AG08395 (cell line): ENCODE results near the gene GRIFIN.
A peak's percentile ranks its signal among the peaks of the same experiment; 100 is the strongest.

Experiments
- DNase-seq: peaks from one replicate; pipeline ENCODE4 v3.0.0; 2012; ENCODE audit warnings: mixed read lengths, low spot score

GRIFIN gene

GRCh38 chr7:2512713-2513112, 36.5 kb upstream of the GRIFIN start:
- no peak for DNase-seq

- peak; percentile 59 for DNase-seq
Measured at GRCh38 chr7:2512179-2512661, 36.0 kb upstream of the GRIFIN start.

GRCh38 chr7:2511769-2512168, 35.6 kb upstream of the GRIFIN start:
- no peak for DNase-seq

- DNase-seq, result no peak
Measured at GRCh38 chr7:2510909-2511768, 34.9 kb upstream of the GRIFIN start.

DNA sequence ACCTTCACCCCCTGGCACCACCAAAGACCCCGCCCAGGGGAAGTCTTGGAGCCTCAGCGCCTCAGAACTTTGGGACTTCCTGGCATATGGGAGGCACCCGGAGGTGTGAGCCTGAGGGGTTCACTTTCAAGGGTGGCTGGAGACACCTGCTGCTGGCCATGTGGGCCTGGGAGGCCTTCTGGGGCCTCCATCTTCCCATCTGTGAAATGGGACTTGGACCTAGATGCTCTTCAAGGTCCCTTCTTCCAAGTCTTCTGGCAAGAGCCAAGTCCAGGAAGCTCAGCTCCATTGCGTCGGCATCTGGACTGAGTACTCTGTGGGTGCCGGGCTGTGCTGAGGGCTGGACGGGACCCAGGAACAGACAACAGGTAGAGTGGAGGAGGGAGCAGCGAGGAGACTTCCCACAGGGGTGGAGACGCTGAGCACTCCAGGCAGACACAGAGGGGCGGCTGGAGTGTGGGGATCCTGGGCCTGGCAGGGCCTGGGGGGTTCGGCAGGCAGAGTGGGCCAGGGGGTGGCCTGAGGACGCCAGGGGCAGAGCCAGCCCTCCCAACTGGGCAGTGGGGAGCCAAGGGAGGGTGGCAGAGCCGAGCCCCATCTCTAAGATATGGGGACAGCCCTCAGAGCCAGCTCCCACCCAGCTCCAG, 34.1 kb upstream of the GRIFIN start:
- no peak for DNase-seq

- DNase-seq, result no peak
Measured at GRCh38 chr7:2509298-2509906, 33.2 kb upstream of the GRIFIN start.

DNA sequence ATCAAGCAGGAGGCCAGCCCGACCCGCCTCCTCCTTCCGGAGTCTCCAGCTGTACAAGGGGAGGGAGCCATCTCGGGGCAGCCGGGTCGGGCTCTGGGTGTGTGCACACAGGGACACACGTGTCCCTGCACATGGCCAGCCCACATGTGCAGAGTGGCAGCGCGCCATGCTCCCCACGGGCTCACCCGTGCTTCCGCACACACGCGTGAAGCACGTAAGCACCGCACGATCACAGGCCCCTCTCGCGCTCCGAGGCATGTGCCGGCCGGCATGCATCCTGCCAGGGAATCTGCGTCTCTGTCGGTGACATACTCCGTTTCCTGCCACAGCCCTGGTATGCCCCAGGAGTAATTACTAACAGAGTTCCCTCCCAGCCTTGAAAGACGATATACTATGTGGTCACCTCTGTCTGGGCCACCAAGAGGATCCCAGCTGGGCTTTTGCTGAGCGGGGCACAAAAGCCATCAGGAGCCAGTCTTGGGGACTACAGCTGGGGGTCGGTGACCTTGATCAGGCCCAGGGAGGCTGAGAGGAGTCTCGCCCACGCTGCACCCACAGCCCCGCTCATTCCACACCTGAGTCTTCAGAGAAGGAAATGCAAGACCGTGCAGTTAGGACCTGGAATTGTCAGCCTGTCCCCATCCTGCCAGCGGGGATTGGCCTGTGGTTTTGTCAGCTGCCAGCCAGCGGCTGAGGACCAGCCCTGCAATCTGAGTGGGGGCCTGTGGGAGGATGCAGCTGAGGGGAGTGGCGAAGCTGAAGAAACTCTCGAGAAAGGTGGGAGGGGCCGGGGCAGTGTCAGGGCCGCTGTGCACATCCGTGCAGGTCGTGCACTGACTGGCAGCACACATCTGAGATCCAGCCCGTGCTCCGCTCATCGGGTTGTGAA, 32.4 kb upstream of the GRIFIN start:
- DNase-seq, result peak; percentile 84

DNA sequence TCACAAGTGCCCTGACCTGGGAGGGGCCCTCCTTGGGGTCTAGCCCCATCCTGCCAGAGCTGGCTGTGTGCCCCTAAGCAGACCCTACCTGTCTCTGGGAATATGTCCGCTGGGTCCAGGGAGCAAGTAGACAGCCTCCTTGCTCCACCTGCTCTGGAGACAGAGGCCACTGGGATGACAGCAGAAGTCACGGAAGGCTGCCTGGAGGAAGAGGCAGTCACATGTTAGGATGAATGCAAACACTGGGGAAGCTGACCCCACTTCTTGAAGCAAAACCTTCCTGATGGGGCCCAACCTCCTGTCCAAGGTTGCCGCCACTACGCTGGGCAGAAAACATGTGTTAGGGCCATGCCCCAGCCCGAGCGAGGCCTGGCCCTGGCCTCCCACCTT, 31.7 kb upstream of the GRIFIN start:
- DNase-seq, result no peak

- DNase-seq, result no peak
Measured at GRCh38 chr7:2507208-2507916, 31.2 kb upstream of the GRIFIN start.

- DNase-seq, result no peak
Measured at GRCh38 chr7:2505401-2505800, 29.2 kb upstream of the GRIFIN start.

- DNase-seq, result no peak
Measured at GRCh38 chr7:2504889-2505375, 28.7 kb upstream of the GRIFIN start.

- DNase-seq, result no peak
Measured at GRCh38 chr7:2504128-2504888, 28.1 kb upstream of the GRIFIN start.

DNA sequence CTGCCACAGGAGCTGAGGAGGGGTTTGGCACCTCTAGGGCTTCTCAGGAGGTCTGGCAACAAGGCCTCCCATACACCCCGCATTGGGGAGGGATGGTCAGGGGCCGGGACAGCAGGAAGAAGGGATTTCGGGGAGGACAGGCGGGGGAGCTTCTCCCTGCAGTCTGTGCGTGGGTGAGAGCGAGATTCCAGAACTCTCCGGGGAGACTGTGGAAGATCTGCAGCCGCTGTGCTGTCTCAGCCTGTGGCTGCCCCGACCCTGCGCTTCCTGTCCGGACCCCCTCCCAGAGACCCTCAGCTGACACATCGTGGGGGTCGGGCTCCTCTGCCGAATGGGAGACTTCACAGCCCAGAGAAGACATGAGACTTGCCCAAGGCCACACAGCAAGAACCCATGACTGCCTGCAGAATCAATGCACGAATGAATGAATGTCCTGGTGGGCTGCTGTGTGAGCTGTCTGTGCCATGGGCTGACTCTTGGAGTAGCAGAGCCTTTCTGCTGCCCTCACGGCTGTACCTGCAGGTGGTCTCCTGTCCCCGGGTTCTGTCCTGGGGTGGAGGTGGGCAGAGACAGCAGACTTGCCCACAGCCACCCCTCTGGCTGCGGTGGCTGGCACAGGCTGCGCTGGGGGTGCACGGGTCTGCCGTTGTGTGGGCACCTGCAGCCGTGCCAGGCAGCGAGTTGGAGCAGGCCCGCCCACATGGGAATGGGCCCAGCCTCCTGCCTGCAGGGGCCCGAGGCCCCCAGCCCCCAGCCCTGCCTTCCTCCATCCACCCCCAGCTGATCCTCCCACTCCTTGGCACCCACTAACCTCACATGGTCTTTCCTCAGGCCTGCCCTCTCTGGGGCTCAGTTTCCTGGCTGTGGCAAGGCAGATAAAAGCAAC, 27.1 kb upstream of the GRIFIN start:
- DNase-seq, result no peak

- DNase-seq, result no peak
Measured at GRCh38 chr7:2502647-2502966, 26.4 kb upstream of the GRIFIN start.

DNA sequence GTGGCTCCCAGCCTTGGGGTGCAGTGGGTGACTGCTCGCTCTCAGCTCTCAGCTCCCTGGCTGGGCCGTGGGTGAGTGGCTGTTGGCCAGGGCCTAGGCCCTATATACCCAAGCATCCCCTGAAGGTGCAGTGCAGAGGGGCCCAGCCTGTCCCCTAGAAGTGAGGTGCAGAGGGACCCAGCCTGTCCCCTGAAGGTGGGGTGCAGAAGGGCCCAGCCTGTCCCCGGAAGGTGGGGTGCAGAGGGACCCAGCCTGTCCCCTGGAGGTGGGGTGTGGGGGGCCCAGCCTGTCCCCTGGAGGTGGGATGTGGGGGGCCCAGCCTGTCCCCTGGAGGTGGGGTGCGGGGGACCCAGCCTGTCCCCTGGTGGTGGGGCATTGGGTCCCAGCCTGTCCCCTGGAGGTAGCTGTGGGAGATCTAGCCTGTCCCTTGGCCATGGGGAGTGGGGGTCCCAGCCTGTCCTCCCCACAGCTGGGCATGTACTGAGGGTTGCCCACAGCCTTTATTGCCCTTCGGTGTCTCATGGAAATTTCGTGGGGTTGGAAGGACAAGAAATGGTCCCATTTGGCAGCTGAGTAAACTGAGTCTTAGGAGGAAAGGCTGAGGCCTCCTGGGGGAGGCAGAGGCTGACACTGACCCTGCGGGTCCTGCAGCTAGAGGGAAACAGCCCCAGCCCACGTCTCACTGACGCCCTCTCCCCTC, 25.9 kb upstream of the GRIFIN start:
- DNase-seq, result no peak

GRCh38 chr7:2500701-2501100, 24.5 kb upstream of the GRIFIN start:
- no peak for DNase-seq

- DNase-seq, result no peak
Measured at GRCh38 chr7:2499719-2500430, 23.7 kb upstream of the GRIFIN start.

- no peak for DNase-seq
Measured at GRCh38 chr7:2499181-2499580, 23.0 kb upstream of the GRIFIN start.
